Fibroblast of lung (primary cell): Measurements from ENCODE around the gene NF1. TPM values are rescaled to one million over a fixed set of nuclear protein-coding genes. Genes with fewer than 3 reads are reported as not detected.

Experiments
- DNase-seq, 2 donors: peaks; one replicate each; pipeline versions ENCODE4 v3.0.0 to v3.0.0-alpha.2; 2010; ENCODE audit warnings: low read depth in 2 of 2
- H2AFZ ChIP-seq: 2 replicates; pipeline ENCODE4 v1.5.1; 2012; ENCODE audit warnings: low read length, control low read depth, inconsistent platforms
- H3K27ac ChIP-seq: 2 replicates; pipeline ENCODE4 v1.5.1; 2011; ENCODE audit warnings: low read length, control low read depth; ENCODE audit not compliant: insufficient read depth
- H3K27me3 ChIP-seq: 2 replicates; pipeline ENCODE4 v1.5.1; 2011; ENCODE audit warnings: mild to moderate bottlenecking, low read length; ENCODE audit not compliant: control insufficient read depth, insufficient read depth
- H3K36me3 ChIP-seq: 2 replicates; pipeline ENCODE4 v1.5.1; 2011; ENCODE audit warnings: low read length; ENCODE audit not compliant: control insufficient read depth, insufficient read depth
- H3K4me1 ChIP-seq: 2 replicates; pipeline ENCODE4 v1.5.1; 2011; ENCODE audit warnings: low read length; ENCODE audit not compliant: control insufficient read depth, insufficient read depth; ENCODE audit errors: extremely low read depth
- H3K4me2 ChIP-seq: 2 replicates; pipeline ENCODE4 v1.5.1; 2011; ENCODE audit warnings: low read length, control low read depth; ENCODE audit not compliant: insufficient read depth; ENCODE audit errors: extremely low read depth
- H3K4me3 ChIP-seq, 4 experiments: fragments of 200-600 bp in 1 of 4; sonication (generic) in 1 of 4; replicated peaks in 1 of 4; 2 replicates each; pipeline ENCODE4 v1.5.1; 2011 to 2016; ENCODE audit warnings: low read length in 4 of 4, low read depth in 3 of 4, mild to moderate bottlenecking in 3 of 4, control low read depth in 2 of 4, inconsistent platforms in 1 of 4, mixed read lengths in 1 of 4; ENCODE audit not compliant: insufficient read depth in 1 of 4; ENCODE audit errors: control extremely low read depth in 1 of 4
- H3K79me2 ChIP-seq: 2 replicates; pipeline ENCODE4 v1.5.1; 2012; ENCODE audit warnings: mild to moderate bottlenecking, low read length, inconsistent platforms; ENCODE audit not compliant: control insufficient read depth, insufficient read depth
- H3K9ac ChIP-seq: 2 replicates; pipeline ENCODE4 v1.5.1; 2011; ENCODE audit warnings: mild to moderate bottlenecking, low read length, control low read depth; ENCODE audit not compliant: insufficient read depth
- H3K9me3 ChIP-seq: 2 replicates; pipeline ENCODE4 v1.5.1; 2012; ENCODE audit warnings: low read depth, low read length; ENCODE audit not compliant: control insufficient read depth, insufficient read depth
- H4K20me1 ChIP-seq: 2 replicates; pipeline ENCODE4 v1.5.1; 2011; ENCODE audit warnings: low read length; ENCODE audit not compliant: control insufficient read depth, insufficient read depth; ENCODE audit errors: extremely low read depth
- EZH2 ChIP-seq: IDR thresholded peaks from 2 replicates; pipeline ENCODE4 v1.5.1; 2012; ENCODE audit warnings: low read length, control low read depth, mild to moderate bottlenecking; ENCODE audit errors: missing control alignments
- polyA plus RNA-seq, 2 donors: library from polyadenylated mRNA; depleted of rRNA in 1 of 2; stranded (reverse) in 1 of 2; unstranded in 1 of 2; fragments of >200 nt; gene quantifications; 2 replicates each; pipeline ENCODE4 v1.2.1, GENCODE V29; 2011 to 2012; ENCODE audit warnings: missing spikeins in 1 of 2
- total RNA-seq: library from RNA; depleted of rRNA; stranded (reverse); fragments of >200 nt; gene quantifications from 2 replicates; pipeline ENCODE4 v1.2.1, GENCODE V29; 2014
- TF ChIP-seq, protein P1 (sequence below), 2 donors: IDR thresholded peaks in 1 of 2; conservative IDR thresholded peaks in 1 of 2; 1 replicate in 1 of 2; 2 replicates in 1 of 2; pipeline ENCODE4 v1.5.1; 2011 to 2012; ENCODE audit warnings: low read length in 2 of 2, control low read depth in 1 of 2, inconsistent platforms in 1 of 2, low read depth in 1 of 2, mild to moderate bottlenecking in 1 of 2

NF1 gene
- total and polyA plus RNA-seq, 2 donors (not counting 1 experiment from before 2014, with no cell fraction given), result 52.8 to 78.8 TPM

DNA sequence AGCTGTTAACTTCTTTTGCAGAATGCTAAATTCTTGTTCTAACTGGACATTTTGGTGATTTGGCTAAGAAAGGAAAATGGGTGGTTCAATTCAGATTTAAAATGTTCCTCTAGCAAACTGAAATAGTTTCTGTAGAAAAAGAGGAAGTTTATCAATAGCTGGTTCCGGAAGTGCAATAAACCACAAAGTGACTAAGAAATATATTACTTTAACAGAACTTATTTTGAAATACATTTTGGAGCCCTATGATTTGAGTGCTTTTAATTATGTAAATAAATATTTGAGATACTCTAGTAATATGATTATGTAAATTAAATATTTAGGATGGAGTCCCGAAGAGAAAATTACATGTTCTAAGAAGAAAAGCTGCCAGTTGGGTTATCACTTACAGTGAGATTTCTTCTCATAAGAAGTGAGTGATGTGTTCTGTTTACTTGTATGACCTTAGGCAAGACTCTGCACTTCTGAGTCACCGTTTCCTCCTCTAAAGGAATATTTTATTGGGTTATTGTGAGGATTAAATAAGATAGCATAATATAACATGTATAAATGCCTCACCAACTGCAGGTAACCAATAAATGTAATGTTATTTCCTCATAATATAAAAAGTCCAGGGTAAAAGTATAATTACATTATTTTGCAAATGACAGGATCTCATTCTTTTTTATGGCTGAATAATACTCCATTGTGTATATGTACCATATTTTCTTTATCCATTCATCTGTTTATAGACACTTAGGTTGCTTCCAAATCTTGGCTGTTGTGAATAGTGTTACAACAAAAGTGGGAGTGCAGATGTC is 219.4 kb downstream of the NF1 start, which contains the start of gene EVI2B:
Gene EVI2B (minus strand): TSS at position 73 of the 800 bp plus-strand sequence. CDS start 8,445 bp downstream, outside the sequence.
- no peaks in the 10 kb centered on the region for H3K36me3 ChIP-seq
- H3K9ac ChIP-seq, result no peak within 1 kb of the TSS
- H3K79me2 ChIP-seq, result no peaks in the 10 kb centered on the region
- no peaks in the 10 kb centered on the region for H3K4me1 ChIP-seq
- H3K9me3 ChIP-seq, result no peaks in the 10 kb centered on the region
- no peaks in the 10 kb centered on the region for H3K27me3 ChIP-seq
- no peak within 1 kb of the TSS for H2AFZ ChIP-seq
- DNase-seq, result peak; percentile 46 to 65
- no peaks in the 10 kb centered on the region for H4K20me1 ChIP-seq
- no peak within 1 kb of the TSS for H3K4me3 ChIP-seq
- no peak for TF ChIP-seq EZH2
- TF ChIP-seq, protein P1, sequence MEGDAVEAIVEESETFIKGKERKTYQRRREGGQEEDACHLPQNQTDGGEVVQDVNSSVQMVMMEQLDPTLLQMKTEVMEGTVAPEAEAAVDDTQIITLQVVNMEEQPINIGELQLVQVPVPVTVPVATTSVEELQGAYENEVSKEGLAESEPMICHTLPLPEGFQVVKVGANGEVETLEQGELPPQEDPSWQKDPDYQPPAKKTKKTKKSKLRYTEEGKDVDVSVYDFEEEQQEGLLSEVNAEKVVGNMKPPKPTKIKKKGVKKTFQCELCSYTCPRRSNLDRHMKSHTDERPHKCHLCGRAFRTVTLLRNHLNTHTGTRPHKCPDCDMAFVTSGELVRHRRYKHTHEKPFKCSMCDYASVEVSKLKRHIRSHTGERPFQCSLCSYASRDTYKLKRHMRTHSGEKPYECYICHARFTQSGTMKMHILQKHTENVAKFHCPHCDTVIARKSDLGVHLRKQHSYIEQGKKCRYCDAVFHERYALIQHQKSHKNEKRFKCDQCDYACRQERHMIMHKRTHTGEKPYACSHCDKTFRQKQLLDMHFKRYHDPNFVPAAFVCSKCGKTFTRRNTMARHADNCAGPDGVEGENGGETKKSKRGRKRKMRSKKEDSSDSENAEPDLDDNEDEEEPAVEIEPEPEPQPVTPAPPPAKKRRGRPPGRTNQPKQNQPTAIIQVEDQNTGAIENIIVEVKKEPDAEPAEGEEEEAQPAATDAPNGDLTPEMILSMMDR (conservative IDR thresholded peaks at IDR 0.05 in 1 of 2, IDR thresholded peaks at IDR 0.05 in 1 of 2; ENCODE audit: low read depth in 1 of 2, low read length in 2 of 2), result no peak
- no peak within 1 kb of the TSS for H3K4me2 ChIP-seq
- no peak within 1 kb of the TSS for H3K27ac ChIP-seq

DNA sequence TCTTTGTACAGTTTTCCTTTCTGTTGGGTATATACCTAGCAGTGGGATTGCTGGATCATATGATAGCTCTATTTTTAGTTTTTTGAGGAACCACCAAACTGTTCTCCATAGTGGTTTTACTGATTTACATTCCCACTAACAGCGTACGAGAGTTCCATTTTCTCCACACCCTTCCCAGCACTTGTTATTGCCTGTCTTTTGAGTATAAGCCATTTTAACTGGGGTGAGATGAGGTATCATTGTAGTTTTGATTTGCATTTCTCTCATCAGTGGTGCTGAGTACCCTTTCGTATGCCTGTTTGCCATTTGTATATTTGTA is 220.0 kb downstream of the NF1 start:
- no peaks in the 10 kb centered on the region for H3K27me3 ChIP-seq
- no peak overlapping the region for H3K27ac ChIP-seq
- H3K9me3 ChIP-seq, result no peaks in the 10 kb centered on the region
- no peaks in the 10 kb centered on the region for H4K20me1 ChIP-seq
- H2AFZ ChIP-seq, result no peak overlapping the region
- no peak for DNase-seq
- H3K4me2 ChIP-seq, result no peak overlapping the region
- H3K36me3 ChIP-seq, result no peaks in the 10 kb centered on the region
- H3K9ac ChIP-seq, result no peak overlapping the region
- no peaks in the 10 kb centered on the region for H3K79me2 ChIP-seq
- no peak overlapping the region for H3K4me3 ChIP-seq
- no peaks in the 10 kb centered on the region for H3K4me1 ChIP-seq
- TF ChIP-seq, protein P1 (conservative IDR thresholded peaks at IDR 0.05 in 1 of 2, IDR thresholded peaks at IDR 0.05 in 1 of 2; ENCODE audit: low read depth in 1 of 2, low read length in 2 of 2), result no peak
- TF ChIP-seq EZH2, result no peak

DNA sequence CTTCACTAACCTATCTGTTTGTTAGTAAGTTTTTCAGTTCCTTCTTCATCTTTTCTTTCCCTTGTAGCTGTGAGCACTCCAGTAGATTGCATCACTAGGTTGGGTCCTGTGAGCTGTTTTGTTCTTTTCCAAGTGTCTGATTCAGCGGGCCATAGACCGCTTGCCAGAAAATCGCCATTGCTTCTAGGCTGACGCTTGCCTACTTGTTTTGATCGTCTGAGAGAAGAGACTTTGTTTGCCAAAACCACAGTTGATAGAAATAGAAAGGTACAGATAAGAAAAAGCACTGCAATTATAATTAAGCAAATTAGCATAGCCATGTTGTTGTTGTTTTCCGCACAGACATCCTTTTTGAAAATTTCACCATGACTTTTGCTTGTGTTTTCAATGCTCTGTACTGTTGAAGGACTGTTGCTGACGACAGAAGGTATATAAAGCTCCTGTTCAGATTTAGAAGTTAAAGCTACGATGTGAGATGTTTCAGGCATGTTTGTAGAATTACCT is 223.6 kb downstream of the NF1 start:
- peak; percentile 93 for DNase-seq
- peak overlapping the region; percentile 17 for H3K4me2 ChIP-seq
- H3K9ac ChIP-seq, result no peak overlapping the region
- H2AFZ ChIP-seq, result no peak overlapping the region
- no peaks in the 10 kb centered on the region for H3K36me3 ChIP-seq
- TF ChIP-seq, protein P1 (conservative IDR thresholded peaks at IDR 0.05 in 1 of 2, IDR thresholded peaks at IDR 0.05 in 1 of 2; ENCODE audit: low read depth in 1 of 2, low read length in 2 of 2), result no peak
- no peaks in the 10 kb centered on the region for H3K4me1 ChIP-seq
- H4K20me1 ChIP-seq, result no peaks in the 10 kb centered on the region
- H3K27ac ChIP-seq, result peak overlapping the region; percentile 15
- H3K27me3 ChIP-seq, result no peaks in the 10 kb centered on the region
- H3K79me2 ChIP-seq, result peaks cover 2% of the 10 kb centered on the region
- H3K9me3 ChIP-seq, result no peaks in the 10 kb centered on the region
- peak overlapping the region in 2 of 4 experiments; percentile 39 to 43 for H3K4me3 ChIP-seq
